CD1c-positive myeloid dendritic cell (primary cell): Measurements from ENCODE around the gene MAST2.
"Not testable (repeated sequence)": the region's sequence is repeated elsewhere in the genome, so short reads cannot be mapped to it uniquely, and the experiment has no call there.

ENCODE experiments used
- DNase-seq: peaks from one replicate; pipeline ENCODE4 v3.0.0-alpha.2; 2016; ENCODE audit errors: extremely low spot score

The MAST2 gene

GRCh38 chr1:45938029-45938428 is 134.6 kb downstream of the MAST2 start:
- DNase-seq: no peak

- no peak for DNase-seq
Measured at GRCh38 chr1:45942411-45942810, 139.0 kb downstream of the MAST2 start.

DNA sequence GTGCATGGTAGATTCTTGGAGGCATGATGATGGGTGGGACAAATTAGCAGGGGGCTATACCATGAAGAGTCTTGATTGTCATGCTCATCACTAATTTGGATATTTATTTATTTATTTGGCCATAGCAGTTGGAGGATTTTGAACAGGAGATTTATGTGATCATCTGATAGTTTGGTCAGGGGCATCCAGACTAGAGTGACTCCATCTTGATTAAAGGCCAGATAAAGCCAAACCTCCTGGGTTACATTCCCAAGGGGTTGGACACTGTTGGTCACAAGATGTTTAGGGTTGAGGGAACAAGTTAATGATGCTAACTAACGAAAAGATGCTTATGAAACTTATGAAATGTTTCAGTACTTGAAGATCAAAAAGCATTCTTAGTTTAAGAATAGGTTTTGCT is 139.8 kb downstream of the MAST2 start:
- DNase-seq: no peak

DNA sequence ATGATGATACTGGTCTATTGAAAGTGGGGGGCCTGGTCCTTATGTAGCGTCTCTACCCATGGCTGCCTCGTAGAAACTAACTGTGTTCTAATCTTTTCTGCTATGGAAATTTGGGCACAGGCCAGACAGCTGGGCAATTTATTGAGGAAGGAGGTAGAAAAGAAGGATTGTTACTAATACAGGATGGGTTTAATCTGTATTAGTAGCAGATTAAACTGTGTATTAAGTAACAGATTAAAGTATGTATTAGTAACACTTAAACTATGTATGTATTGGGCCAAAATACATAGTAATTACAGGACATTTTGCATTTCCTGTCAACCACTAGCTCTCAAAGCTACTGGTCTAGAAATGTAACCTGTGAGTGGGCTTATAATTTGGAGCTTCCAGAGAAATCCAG is 142.0 kb downstream of the MAST2 start:
- no peak for DNase-seq

GRCh38 chr1:45949462-45949861 is 146.1 kb downstream of the MAST2 start:
- DNase-seq: not testable (repeated sequence)

DNA sequence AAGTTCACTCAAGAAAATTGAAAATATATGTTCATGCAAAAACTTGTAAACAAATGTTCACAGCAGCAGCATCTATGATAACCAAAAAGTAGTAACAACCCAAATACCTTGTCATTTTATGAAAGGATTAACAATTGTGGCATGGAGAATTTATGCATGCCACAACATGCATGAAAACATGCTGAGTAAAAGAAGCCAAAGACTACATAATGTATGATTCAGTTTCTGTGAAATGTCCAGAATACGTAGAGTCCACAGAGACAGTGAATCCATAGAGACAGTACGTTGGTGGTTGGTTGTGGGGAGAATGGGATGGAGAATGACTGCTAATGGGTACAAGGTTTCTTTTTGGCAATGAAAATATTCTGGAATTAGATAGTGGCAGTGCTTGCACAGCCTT is 148.7 kb downstream of the MAST2 start:
- DNase-seq: no peak

GRCh38 chr1:45953934-45954847 is 150.8 kb downstream of the MAST2 start:
- no peak for DNase-seq

DNA sequence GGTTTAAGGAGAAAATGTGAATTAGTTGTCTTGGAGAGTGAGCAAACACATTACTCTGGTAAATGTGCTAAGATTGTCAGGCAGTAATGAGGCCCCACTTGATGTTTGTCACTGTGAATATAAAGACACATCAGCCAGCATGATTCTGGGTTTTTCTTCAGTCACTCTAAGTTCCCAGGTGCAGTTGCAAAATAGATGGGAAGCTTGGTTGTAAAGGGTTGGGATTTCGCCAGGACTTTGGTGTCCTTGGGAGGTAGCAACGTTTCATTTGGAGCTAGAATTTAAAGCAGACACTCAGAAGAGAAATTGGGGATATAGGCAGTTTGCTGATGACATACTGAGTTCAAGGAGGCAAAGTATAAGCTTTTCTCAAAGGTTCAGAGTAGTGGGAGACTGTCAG is 154.3 kb downstream of the MAST2 start:
- no peak for DNase-seq

DNA sequence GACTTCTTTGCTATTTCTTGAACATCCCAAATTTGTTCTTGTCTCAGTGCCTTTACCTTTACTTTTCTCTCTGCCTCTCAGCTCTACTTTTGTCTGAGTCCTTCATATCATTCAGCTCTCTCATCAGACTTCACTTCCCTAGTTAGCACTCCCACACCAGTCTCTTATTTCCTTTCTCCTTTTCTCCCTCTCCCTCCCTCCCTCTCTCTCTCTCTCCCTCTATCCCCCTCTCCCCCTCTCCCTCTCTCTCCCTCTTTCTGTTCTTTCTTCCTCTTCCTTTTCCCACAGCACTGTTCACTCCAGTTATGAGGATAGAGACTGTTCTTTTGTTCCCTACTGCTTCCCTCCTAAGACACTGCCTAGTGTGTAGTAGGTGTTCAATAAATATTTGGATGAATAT is 154.9 kb downstream of the MAST2 start:
- no peak for DNase-seq

DNA sequence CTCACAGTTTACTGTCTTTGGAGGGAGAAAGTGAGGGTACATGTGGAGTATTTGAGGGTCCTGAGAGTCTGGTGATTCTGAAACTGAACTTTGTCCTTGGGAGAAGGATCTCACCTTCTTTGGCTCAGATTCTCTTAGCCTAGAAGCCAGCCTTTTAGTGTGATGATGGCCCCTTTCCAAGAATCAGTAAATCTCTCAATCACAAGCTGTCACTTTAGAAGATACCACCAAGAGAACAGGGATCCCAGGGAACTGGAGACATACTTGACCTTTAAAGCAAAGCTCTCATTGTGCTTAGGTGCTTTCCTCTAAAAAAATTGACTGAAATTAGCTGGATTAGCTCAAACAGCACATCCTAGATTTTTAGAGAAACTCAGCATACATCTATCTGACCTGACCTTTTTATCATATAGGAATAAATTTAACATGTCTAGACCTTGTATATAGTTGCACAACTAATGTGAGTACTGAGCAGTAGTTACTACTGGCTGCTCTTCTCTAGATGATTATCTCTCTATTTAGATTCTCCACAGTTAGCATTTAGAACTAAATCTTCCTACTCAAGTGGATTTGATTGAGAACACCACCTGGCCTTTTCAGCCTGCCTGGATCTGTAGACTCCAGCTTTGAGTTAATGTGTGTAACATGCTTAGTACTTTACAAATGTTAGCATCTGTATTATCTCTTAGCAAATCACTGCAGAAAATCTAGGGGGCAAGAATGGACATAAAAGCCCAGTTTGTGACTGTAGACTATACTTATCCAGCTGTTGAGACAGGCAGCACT is 157.7 kb downstream of the MAST2 start:
- no peak for DNase-seq

DNA sequence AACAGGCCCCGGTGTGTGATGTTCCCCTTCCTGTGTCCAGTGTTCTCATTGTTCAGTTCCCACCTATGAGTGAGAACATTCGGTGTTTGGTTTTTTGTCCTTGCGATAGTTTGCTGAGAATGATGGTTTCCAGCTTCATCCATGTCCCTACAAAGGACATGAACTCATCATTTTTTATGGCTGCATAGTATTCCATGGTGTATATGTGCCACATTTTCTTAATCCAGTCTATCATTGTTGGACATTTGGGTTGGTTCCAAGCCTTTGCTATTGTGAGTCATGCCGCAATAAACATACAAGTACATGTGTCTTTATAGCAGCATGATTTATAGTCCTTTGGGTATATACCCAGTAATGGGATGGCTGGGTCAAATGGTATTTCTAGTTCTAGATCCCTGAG is 158.5 kb downstream of the MAST2 start:
- not testable (repeated sequence) for DNase-seq

DNA sequence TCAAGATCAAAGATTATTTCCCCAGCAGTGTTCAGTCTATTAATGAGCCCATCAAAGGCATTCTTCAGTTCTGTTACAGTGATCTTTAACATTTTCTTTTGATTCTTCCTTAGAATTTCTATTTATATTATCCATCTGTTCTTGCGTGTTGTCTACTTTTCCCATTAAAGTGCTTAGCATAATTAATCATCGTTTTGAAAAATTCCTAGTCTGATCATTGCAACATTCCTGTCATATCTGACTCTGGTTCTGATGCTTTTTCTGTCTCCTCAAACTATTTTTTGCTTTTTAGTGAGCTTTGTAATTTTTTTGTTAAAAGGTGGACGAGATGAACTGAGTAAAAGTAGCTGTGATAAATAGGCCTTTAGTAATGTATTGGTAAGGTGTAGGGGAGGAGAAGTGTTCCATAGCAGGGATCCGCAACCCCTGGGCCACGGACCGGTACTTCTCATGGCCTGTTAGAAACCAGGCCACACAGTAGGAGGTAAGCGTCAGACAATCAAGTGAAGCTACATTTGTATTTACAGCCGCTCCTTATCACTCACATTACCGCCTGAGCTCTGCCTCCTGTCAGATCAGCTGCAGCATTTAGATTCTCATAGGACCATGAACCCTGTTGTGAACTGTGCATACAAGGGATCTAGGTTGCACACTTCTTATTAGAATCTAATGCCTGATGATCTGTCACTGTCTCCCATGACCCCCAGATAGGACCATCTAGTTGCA is 165.7 kb downstream of the MAST2 start:
- no peak for DNase-seq

GRCh38 chr1:45969866-45970265 is 166.5 kb downstream of the MAST2 start:
- no peak for DNase-seq

- DNase-seq: no peak
Measured at GRCh38 chr1:45971335-45971734, 167.9 kb downstream of the MAST2 start.

- DNase-seq: no peak
Measured at GRCh38 chr1:45971922-45972531, 168.6 kb downstream of the MAST2 start.

DNA sequence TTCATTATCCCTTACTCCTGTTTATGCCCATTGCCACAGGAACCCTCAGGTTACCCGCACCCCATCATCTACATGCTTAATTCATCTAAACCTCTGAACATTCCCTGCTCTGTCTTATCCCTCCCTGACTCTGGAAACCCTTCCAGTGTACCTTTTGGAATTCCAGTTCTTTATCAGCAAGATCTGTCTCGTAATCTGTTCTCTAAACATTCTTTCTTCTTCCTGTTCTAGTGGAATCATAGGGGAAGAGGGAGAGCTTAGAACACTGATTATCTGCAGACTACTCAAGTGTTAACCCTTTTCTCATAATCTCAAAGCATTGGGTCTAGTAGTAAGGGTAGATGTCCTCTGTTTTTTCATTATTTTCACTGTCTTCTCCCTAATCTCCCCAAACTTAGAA is 169.2 kb downstream of the MAST2 start:
- no peak for DNase-seq

- no peak for DNase-seq
Measured at GRCh38 chr1:45973121-45973520, 169.7 kb downstream of the MAST2 start.

DNA sequence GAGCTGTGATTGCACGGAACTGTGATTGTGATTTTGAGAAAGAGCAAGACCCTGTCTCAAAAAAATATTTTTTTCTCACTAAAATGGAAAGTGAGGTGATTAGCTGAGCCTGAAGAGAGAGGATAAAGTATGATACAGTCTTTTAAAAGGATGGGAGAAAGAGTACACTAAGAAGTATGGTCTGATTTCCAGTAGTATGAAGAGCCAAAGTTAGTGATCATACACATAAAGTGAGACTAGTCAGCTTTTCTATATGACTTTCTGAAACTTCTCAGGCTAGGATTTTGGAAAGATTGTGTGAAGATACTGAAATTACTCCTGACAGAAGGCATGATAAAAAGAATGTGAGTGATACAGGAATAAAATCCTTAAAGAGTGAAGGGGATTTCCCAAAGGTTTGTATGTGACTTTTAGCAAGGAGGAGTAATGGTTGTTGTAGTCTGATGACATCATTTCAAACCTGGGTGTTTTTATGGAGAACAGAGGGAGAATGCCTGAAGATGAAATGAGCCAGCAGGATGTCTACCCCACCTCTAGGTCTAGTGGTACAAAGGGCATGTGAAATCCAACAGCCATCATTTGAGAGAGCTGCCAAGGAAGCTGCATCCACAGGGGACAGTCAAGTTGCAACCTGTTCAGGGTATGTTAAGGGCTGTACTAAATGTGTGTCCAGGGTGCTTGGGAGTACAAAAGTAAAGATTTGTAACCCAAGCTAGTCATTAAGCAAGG is 171.3 kb downstream of the MAST2 start:
- DNase-seq: no peak

DNA sequence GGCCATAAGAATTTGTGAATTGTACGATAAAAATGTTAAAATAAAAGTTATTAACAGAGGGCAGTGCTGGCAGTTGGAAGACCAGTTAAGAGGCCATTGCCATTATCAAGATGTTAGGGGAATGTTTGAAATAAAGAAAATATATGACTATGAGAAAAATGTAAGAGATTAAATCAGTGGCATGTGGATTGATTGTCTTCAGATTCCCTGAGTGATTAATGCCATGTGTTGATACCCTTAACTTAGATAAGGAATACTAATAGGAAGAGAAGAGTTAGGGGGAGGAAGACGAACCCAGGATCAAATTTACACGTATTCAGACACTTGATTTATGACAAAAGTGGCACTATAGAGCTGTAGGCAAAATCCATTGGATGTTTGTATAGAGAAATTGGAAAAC is 173.2 kb downstream of the MAST2 start:
- DNase-seq: no peak

GRCh38 chr1:45979074-45979777 is 175.8 kb downstream of the MAST2 start:
- no peak for DNase-seq

DNA sequence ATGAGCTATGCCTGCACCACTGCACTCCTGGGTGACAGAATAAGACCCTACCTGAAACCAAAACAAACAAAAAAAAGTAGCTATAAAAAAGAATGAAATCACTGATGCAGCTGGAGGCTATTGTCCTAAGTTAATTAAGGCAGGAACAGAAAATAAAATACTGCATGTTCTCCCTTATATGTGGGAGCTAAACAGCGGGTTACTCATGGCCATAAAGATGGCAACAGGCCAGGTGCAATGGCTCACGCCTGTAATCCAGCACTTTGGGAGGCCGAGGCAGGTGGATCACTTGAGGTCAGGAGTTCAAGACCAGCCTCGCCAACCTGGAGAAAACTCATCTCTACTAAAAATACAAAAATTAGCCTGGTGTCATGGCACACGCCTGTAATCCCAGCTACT is 176.4 kb downstream of the MAST2 start:
- no peak for DNase-seq
